NCI-H2029 (cell line): ENCODE measurements around the gene WNT11.
"Not testable (repeated sequence)": the region's sequence is repeated elsewhere in the genome, so short reads cannot be mapped to it uniquely, and the experiment has no call there.

Source experiments
- DNase-seq: peaks from one replicate; lab custom pipeline; 2025; lab: John Stamatoyannopoulos, UW

WNT11 gene

DNA sequence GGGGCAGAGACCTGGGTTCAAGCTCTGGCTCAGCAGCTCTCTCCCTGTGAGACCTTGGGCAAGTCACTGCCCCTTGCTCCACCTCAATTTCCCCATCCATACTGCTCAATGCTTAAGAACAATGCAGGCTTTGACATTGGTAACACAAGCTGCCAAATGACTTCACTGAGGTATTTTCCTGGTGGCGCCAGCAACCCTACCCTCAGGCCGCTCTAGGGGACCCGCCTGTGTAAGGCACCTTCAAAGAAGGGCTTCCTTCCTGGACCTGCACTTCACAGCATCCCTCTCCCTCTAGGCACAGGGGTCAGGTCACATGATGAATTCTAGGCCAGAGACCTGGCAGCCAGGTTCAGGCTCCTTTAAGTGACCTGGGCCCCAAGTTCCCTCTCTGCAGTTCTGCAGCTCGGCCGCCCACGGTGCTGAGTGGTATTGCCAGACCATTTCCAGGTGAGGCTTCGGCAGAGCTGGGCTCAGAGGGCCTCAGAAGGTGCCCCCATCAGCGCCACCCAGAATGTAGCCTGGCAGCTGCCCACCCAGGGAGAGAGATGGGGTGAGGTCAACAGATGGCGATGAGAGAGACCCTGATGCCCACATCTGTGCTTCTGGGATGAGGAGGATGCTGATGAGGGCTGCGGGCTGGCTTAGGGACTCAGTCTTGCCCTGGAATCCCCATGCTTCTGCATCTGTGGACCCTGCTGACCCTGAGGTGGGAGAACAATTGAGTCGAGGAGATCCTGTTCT is 4.5 kb downstream of the WNT11 start:
- DNase-seq = no peak

DNA sequence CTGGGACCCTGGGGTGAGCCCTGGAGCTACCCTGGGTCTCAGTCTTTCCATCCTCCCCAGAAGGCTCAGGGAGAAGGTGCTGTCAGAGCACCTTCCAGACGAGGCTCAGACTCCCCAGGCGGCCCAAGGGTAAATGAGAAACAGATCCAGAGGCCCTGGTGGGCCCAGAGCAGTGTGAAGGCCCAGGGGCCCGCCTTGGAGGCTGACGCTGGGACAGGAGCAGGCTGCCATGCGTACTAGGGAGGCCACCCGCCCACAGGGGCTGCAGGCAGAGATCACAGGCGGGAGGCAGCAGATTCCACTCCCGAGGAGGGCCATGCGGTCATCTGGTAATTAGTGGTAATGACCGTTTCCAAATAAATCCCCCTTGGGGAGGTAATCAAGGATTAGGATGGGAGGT is 5.2 kb downstream of the WNT11 start:
- no peak for DNase-seq

DNA sequence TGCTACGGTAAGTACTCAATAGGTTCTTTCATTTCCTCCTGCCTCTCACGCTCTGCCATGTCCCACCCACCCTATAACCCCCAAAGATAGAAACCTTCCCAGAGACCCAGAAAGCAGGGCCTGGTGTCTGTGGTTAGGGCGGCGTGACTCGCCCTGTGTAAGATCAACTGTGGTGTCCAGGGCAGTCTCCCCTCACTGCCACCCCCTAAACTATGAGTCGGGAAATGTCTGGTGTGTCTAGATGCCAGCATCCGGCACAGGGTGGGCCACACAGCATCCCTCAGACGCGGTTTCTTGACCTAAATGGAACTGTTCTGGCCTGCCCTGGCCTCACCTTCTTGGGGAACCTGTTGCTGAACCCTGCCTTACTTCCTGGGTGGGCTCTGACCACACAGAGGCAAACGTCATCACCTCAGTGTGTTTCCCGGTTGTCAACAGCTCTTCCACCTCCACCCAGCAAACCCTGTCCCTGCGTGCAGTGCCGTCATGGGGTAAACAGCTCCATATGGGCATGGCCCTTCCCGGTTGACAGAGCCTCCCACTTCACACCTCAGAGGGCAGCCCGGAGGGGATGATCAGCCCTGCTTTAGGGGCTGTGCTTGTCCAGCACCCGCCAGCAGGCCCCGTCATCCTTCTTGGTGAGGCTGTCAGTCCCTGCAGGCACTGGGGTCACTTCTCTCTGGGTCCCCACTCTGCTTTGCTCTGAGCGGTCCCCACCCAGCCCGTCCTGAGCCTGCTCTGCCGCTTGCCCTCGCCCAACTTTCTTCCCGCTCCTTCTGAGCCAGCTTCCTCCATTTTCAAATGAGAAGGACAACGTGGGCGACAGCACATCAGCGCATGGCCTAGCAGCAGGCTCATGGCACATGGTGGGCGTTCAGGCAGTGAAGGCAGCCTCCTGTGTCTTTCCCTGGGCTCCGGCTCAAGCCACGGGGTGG is 6.0 kb downstream of the WNT11 start:
- no peak for DNase-seq

DNA sequence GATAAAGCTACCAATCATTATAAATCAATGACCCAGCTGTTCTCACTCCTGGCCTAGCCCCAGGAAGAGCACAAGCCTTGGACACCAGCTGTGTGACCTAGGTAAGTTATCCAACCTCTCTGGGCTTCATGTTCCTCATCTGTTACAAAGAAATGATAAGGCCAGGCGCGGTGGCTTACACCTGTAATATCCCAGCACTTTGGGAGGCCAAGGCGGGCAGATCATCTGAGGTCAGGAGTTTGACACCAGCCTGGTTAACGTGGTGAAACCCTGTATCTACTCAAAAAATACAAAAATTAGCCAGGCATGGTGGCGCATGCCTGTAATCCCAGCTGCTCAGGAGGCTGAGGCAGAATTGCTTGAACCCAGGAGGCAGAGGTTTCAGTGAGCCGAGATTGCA is 7.6 kb downstream of the WNT11 start:
- not testable (repeated sequence) for DNase-seq

DNA sequence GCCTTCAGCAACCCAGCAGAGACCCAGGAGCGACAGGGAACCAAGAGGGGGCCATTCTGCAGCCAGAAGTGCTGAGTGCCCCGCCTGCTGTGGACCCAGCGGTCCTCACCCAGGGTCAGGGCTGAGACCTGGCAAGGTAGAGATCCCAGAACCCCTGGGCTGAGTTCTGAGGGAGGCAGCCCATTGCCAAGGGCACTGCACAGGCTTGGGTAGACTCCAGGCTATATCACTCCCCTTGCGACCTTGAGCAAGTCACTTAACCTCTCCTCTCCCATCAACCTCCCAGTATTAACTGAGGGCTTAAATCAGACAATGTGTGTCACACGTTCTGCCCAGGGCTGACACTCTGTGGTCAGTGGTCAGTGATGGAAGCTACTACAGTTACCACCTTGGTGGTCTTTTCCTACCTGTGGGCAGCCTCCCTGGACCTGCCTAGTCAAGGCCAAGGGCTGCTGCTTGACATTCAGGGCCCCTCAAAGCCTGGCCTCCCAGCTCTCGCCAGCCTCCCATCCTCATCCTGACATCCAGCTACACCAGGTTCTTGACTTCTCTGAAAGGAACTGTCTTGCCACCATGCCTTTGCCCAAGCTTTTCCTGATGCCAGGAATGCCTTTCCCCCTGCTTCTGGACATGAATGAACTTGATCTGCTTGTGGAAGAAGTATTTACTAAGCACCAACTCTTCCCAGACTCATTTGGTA is 8.2 kb downstream of the WNT11 start:
- DNase-seq = no peak

DNA sequence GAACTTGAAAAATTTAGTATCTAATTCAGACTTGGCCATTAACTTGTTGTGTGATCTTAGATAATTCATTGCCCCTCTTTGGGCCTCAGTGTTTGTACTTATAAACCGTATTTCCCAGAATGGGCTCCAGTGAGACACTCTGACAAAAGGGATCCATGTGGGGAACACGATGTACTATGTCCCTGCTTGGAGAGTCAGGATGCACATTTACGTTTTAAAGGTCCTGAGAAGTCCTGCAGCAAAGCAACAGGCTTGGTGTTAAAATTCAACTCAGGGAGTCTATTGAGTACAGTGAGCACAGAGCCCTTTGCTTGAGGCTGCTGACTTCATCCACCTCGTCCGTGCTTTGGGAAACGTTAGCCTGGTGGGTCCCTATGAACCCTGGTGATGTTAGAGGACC is 9.0 kb downstream of the WNT11 start:
- no peak for DNase-seq

DNA sequence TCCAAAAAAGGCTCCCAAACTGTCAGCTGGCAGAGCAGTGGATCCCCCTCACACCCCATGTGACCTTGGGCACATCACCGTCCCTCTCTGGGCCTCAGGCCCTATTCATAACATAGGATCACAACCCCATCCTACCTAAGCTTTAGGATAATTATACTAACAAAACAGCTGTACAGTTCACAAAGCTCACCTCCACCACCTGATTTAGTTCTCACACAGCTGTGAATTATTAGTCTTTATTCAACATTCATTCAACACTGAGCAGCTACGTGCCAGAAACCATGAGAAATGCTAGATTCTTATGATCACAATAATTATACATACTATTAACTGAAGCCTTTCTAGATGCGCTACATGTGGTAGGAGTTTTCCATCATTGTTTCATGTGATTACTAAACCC is 9.5 kb downstream of the WNT11 start:
- no peak for DNase-seq

DNA sequence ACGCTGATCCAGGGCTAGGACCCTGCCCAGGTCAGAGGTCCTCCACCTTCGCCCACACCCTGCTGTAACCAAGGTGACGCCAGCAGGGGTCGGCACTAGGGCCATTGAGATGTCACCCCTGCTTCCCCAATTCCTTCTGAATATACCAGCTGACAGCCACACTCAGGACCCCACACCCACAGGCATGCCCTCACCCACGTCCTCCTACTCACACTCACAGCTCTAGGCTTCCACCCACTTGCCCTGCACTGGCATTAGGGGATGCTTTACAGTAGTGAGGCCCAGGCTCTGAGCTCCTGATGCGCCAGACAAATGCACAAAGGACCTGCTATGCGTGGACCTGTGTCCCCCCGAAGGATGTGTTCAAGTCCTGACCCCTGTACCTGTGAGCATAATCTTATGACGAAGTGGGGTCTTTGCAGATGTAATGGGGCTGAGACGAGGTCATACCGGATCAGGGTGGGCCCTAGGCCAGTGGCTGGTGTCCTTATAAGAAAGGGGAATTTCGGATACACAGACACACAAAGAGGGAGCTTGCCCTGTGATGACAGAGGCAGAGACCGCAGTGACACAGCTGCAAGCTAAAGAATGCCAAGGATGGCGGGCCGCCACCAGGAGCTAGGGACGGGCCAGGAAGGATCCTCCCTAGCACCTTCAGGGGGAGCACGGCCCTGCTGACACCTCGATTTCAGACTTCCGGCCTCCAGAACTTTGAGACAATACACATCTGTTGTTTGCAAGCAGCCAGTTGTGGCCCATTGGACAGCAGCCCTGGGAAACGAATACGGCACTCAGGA is 11.2 kb downstream of the WNT11 start:
- no peak for DNase-seq

DNA sequence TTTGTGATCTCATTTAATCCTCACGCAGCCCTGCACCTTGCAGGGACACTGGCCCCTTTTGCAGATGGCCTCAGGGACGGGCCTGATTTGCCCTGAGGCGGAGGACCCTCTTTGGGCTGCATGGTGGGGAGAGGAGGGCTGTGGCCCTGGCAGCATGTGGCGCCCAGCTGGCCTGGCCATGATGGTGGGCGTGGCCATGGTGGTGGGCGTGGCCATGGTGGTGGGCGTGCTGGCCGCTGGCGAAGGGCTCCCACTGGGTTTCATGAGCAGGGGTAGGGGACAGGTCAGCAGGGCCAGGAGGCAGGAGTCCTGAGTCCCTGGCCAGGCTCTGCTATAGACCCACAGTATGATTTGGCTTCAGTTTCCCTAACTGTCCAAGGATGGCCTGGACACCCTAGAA is 13.1 kb downstream of the WNT11 start:
- no peak for DNase-seq

DNA sequence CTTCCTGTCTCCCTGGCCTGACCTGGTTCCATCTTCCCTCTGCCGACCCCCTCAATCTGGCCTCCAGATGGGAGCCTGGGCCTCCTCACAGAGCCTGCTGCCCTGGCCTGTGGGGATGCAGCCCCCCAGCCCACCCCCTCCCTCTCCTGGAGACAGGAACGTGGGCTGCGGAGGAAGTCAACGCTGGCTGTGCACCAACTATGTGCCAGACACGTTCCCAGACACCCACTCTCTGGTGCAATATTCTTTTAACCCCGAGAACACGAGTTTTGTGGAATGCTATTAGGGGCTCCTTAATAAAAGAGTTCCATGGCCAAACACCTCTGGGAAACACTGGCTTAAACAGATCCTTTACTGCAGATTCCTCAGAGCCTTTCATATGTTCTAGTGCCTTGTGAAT is 15.9 kb downstream of the WNT11 start:
- DNase-seq = no peak

DNA sequence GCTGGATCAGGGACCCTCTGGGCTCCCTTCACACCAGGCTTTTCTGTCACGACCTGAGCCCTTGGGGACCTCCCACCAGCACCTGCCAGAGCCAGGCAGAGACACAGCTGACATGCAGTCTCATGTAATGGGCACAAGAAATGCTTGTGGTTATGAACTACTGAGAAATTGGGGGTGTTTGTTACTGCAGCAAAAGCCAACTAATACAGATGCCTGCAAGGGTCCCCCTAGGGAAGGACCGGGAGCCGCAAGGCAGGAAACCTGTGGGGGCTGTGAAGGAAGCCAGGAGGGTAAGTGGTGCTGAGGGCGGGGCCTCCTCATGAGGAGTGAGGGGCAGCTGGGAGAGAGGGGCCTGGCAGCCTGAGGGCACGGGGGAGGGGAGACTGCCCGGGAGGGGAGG is 16.6 kb downstream of the WNT11 start:
- no peak for DNase-seq

DNA sequence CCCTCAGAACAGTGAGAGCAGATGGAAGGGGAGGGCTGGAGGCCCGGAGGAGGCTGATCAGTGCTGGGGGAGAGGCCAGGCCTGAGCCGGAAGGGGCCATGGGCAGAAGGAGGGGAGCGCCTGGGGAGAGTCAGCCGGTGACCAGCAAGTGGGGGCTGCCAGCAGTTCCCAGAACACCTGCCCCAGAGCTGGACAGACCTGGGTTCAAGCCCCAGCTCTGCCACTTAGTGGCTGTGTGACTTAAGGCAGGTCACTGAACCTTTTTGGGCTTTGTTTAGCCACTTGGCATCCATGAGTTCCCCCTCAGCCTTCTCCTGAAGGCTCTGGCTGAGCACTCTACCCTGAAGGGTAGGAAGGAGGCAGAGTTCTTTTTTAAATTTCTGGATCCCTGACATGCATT is 17.4 kb downstream of the WNT11 start:
- DNase-seq = no peak

DNA sequence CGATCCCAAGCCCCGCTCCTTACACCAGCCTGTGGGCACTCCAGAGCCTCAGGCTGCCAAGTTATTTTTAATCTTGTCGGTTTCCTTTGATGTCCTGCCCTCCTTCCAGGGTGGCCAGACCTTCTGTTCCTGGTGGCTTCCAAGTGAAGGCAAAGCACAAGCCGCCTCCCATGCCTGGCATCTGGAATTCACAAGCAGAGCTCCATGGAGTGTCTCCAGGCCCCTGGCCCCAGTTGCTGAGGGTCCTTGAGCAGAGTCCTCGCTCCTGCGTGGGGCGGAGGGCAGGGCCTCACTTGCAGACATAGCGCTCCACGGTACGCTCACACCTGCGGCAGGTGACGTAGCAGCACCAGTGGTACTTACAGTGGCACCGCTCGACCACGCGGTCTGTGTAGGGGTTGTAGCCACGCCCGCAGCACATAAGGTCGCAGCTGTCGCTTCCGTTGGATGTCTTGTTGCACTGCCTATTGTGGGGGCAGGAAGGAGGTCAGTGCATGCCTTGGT is 19.5 kb downstream of the WNT11 start:
- no peak for DNase-seq

DNA sequence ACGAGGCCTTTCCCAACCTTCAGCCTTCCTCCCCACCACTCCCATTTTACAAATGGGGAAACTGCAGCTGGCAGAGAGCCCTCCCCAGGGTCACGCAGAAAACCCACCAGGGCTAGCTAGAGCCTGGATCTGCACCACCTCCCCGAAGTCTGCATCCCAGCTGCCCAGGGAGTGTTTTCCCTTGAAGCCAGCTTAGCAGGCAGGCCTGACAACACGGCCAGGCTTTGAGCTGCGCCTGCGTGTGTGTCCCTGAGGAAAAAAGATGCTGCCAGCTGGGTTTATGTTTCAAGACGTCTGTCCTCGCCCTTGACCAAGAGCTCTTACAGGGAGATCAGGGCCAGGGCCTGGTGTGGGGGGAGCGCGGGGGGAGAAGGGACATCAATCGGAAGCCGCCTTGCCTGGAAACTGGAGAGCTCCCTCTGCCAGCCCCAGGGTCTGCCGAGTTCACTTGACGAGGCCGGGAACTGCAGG is 20.3 kb downstream of the WNT11 start:
- DNase-seq = no peak

DNA sequence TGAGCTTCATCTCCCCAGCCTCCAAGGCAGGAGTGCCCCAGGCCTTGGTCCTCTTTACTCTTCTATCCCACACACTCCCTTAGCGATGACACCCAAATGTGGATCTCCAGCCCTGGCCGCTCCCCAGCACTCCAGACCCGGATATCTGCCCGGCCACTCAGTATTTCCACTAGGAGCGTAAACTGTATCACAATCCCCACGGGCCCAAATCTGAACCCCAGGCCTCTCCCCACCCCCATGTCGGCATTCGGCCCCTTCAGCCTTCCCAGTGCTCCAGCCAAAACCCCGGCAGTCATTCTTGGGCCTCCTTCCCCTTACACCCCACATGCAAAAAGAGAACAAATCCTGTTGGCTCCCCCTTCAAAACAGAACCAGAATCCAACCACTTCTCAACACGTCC is 20.8 kb downstream of the WNT11 start:
- DNase-seq = no peak

DNA sequence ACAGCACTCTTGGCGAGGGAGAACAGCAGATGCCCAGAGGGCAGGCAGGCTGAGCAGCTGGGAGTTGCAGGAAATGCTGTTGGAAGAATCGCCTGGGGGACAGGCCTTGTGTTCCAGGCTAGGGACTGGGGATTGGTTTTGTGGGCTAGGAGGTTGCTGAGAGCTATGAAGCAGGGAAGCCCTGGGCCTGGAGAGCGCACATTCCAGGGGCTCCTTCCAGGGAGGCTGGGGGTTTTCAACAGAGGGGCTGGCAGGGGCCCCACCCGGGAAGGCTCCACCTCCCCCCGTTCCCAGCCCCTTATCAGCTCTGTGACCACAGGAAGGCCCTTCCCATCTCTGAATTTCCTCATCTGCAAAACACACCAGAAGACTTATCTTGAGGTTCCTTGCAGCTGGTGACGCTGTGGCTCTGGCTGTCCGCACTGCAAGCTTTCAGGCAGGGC is 21.7 kb downstream of the WNT11 start:
- no peak for DNase-seq

DNA sequence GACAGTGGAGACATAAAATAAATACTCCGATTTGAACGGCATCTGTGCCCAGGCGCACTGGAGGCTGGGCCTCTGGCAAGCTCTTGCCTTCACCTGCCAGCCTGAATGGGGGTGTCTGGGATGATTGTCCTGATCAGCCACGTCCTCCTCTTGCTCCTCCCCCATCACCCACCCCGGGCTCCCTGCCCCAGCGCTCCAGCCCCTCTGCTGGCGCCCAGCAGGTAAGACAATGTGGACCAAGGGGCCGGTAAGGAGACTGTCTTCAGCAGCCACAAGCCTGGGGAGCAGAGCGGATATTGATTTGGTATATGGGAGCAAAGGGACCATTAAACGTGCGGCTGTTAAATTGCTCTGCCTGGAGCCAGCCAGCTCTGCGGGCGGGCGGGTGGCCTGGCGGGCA is 24.9 kb downstream of the WNT11 start:
- DNase-seq = no peak

DNA sequence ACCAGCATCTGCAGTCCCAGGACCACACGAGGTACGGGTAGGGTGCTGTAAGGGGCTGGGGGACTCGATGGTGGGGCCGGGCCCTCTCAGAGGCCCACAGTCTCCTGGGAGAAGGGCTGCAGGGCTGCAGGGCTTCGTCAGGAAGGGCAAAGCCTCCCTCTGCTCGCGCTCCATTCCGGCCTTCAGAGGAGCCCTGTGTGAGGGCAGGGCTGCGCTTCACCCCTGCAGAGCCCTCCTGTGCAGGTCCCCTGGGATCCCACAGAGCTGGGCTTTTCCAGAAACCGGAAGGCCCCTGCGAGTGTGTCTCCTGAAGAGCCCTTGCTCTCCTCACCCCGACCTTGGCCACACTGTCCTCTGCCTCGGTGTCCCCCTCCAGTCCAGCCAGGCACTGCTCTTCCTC is 27.2 kb downstream of the WNT11 start:
- no peak for DNase-seq

DNA sequence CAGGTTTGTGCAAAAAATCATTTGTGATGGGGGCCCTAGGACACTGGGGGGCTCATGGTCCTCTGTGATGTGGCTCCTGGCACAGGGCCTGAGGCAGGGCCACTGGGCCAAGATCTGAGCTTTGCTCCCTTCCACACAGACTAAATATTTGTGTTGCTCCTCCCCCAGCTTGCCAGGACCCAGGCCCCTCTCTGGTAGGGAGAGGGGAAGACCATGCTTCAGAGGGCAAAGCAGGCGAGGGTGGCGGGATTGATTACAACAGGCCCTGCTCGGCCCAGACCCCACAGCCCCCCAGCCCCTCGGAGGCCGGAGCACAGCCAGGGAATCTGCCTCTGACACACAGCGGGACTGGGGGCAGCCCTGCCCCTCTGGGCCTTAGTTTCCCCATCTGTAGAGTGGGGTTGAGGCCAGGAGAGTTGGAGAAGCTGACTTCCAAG is 29.0 kb downstream of the WNT11 start:
- DNase-seq = no peak

DNA sequence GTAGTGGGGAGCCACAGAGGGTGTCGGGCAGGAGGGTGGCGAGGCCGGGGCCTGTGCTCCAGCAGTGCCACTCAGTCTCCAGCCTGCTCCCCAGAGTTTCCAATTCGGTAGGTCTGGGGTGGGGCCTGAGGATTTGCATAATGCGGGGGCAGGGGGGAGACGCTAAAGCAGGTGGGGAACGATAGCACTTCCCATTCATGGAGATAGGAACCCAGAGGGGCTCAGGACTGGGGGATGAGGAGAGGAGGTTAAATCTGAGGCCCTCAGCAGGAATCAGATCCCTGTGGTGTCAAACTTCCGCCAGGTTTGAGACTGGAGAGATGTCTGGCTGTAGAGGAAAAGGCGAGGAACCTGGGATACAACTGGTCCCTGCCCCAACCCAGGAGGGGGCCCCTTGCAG is 29.8 kb downstream of the WNT11 start:
- DNase-seq = no peak

DNA sequence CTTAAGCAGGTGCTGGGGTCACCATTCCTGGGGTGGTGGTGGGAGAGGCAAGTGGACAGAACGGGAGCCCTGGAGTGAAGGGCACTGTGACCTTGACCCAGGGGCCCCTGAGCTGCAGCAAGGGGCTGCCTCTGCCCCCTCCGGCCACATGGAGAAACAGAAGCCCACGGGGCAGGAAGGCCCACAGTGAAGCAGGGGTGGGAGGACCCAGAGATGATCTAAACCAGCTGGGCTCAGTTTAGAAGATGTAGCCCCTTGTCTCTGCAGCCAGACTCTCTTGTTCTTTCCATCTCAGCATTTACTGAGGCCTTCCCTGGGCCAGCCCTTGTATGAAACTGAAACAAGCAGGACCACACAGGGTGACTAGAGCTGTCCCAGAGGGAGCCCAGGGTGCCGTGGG is 30.5 kb downstream of the WNT11 start:
- DNase-seq = no peak

DNA sequence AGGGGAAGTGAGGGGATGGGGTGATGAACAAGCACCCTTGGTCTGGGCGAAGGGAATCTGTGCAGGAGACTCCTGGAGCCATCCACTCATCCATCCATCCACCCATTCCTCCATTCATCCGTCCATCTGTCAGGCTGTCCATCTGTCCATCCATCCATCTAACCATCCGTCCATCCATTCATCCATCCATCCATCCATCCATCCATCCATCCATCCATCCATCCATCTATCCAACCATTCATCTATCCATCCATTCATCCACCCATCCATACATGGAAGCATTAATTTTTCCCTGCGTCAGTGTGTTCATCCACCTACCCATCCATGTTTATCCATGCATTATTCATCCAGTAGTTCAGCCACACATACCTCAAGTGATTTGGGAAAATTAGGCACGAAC is 32.0 kb downstream of the WNT11 start:
- no peak for DNase-seq
